Subcutaneous abdominal adipose tissue (tissue), 5 donors: ENCODE data around the gene MYO3B.

Experiments
- H3K27ac ChIP-seq: one replicate; pipeline ENCODE4 v1.7.0; 2013; ENCODE audit warnings: low read depth, mild to moderate bottlenecking, inconsistent platforms, low read length, moderate library complexity
- H3K27me3 ChIP-seq, 5 donors: one replicate each; pipeline ENCODE4 v1.7.0; 2013; ENCODE audit warnings: low read length in 5 of 5, inconsistent platforms in 1 of 5; ENCODE audit not compliant: control insufficient read depth in 5 of 5, insufficient read depth in 4 of 5
- H3K36me3 ChIP-seq, 5 donors: one replicate each; pipeline ENCODE4 v1.7.0; 2013; ENCODE audit warnings: low read length in 5 of 5; ENCODE audit not compliant: control insufficient read depth in 5 of 5, insufficient read depth in 5 of 5
- H3K4me1 ChIP-seq, 5 donors: one replicate each; pipeline ENCODE4 v1.7.0; 2013; ENCODE audit warnings: low read length in 5 of 5, mild to moderate bottlenecking in 3 of 5, moderate library complexity in 1 of 5; ENCODE audit not compliant: control insufficient read depth in 5 of 5, insufficient read depth in 5 of 5
- H3K4me3 ChIP-seq, 5 donors: one replicate each; pipeline ENCODE4 v1.7.0; 2013; ENCODE audit warnings: low read length in 5 of 5, low read depth in 1 of 5
- H3K9ac ChIP-seq, 5 donors: one replicate each; pipeline ENCODE4 v1.7.0; 2013; ENCODE audit warnings: low read length in 5 of 5, mild to moderate bottlenecking in 4 of 5, moderate library complexity in 3 of 5
- H3K9me3 ChIP-seq, 5 donors: one replicate each; pipeline ENCODE4 v1.7.0; 2013; ENCODE audit warnings: low read length in 5 of 5; ENCODE audit not compliant: control insufficient read depth in 5 of 5
- donor health status: healthy.
- donor health status: healthy.
- donor health status: healthy.
- donor health status: healthy.
- donor health status: healthy.

Gene MYO3B

GRCh38 chr2:170369228-170369627 lies 191.3 kb downstream of the MYO3B start:
- H3K27me3 ChIP-seq: peaks cover 3 to 35% (median 8%) of the 10 kb centered on the region in 5 donors
- H3K4me1 ChIP-seq: no peaks in the 10 kb centered on the region
- no peaks in the 10 kb centered on the region for H3K9me3 ChIP-seq

GRCh38 chr2:170369894-170370293 lies 191.9 kb downstream of the MYO3B start:
- H3K9ac ChIP-seq: no peak overlapping the region
- H3K9me3 ChIP-seq: no peaks in the 10 kb centered on the region
- H3K4me3 ChIP-seq: no peak overlapping the region
- H3K27me3 ChIP-seq: peaks cover 0 to 35% (median 8%) of the 10 kb centered on the region in 5 donors
- no peak overlapping the region for H3K27ac ChIP-seq
- no peaks in the 10 kb centered on the region for H3K4me1 ChIP-seq
- no peaks in the 10 kb centered on the region for H3K36me3 ChIP-seq

More at GRCh38 chr2:170369228-170369627, 191.3 kb downstream of the MYO3B start:
- no peaks in the 10 kb centered on the region for H3K36me3 ChIP-seq
- H3K4me3 ChIP-seq: no peak overlapping the region
- H3K9ac ChIP-seq: no peak overlapping the region
- H3K27ac ChIP-seq: no peak overlapping the region

- Histone ChIP-seq H3K4me1 (peaks cover 0 to 3% (median 0%) of the 10 kb centered on the region in 5 donors), H3K36me3 (no peaks in the 10 kb centered on the region), H3K9ac (no peak overlapping the region), H3K27me3 (peaks cover 0 to 28% (median 8%) of the 10 kb centered on the region in 5 donors), H3K27ac (no peak overlapping the region), H3K4me3 (no peak overlapping the region), H3K9me3 (no peaks in the 10 kb centered on the region)
Measured at GRCh38 chr2:170371231-170371998, 193.5 kb downstream of the MYO3B start.

- Histone ChIP-seq H3K4me3 (no peak overlapping the region), H3K4me1 (peaks cover 0 to 3% (median 0%) of the 10 kb centered on the region in 5 donors), H3K27ac (no peak overlapping the region), H3K36me3 (no peaks in the 10 kb centered on the region), H3K27me3 (peaks cover 0 to 10% (median 3%) of the 10 kb centered on the region in 5 donors), H3K9ac (no peak overlapping the region), H3K9me3 (no peaks in the 10 kb centered on the region)
Measured at GRCh38 chr2:170375192-170375591, 197.2 kb downstream of the MYO3B start.

- H3K36me3 ChIP-seq: no peaks in the 10 kb centered on the region
- H3K27ac ChIP-seq: no peak overlapping the region
- no peak overlapping the region for H3K4me3 ChIP-seq
- H3K4me1 ChIP-seq: peaks cover 0 to 3% (median 0%) of the 10 kb centered on the region in 5 donors
- H3K9ac ChIP-seq: no peak overlapping the region
- H3K27me3 ChIP-seq: peaks cover 0 to 8% (median 3%) of the 10 kb centered on the region in 5 donors
- no peaks in the 10 kb centered on the region for H3K9me3 ChIP-seq
Measured at GRCh38 chr2:170377500-170378207, 199.7 kb downstream of the MYO3B start.

GRCh38 chr2:170380267-170380666 lies 202.3 kb downstream of the MYO3B start:
- H3K4me3 ChIP-seq: no peak overlapping the region
- H3K9ac ChIP-seq: no peak overlapping the region
- H3K4me1 ChIP-seq: peaks cover 0 to under 1% (median 0%) of the 10 kb centered on the region in 5 donors
- no peaks in the 10 kb centered on the region for H3K9me3 ChIP-seq
- H3K27ac ChIP-seq: no peak overlapping the region
- peaks cover 0 to 3% (median 3%) of the 10 kb centered on the region in 5 donors for H3K27me3 ChIP-seq
- no peaks in the 10 kb centered on the region for H3K36me3 ChIP-seq

- H3K27me3 ChIP-seq: peaks cover 0 to 8% (median 3%) of the 10 kb centered on the region in 5 donors
- H3K4me1 ChIP-seq: no peaks in the 10 kb centered on the region
- H3K36me3 ChIP-seq: no peaks in the 10 kb centered on the region
- no peak overlapping the region for H3K4me3 ChIP-seq
- no peaks in the 10 kb centered on the region for H3K9me3 ChIP-seq
- H3K9ac ChIP-seq: no peak overlapping the region
- no peak overlapping the region for H3K27ac ChIP-seq
Measured at GRCh38 chr2:170381678-170382077, 203.7 kb downstream of the MYO3B start.

- Histone ChIP-seq H3K27ac (no peak overlapping the region), H3K27me3 (peaks cover 0 to 16% (median 9%) of the 10 kb centered on the region in 5 donors), H3K9me3 (no peaks in the 10 kb centered on the region), H3K36me3 (no peaks in the 10 kb centered on the region), H3K4me1 (no peaks in the 10 kb centered on the region), H3K9ac (no peak overlapping the region), H3K4me3 (no peak overlapping the region)
Measured at GRCh38 chr2:170386554-170386953, 208.6 kb downstream of the MYO3B start.

GRCh38 chr2:170391018-170391417 lies 213.1 kb downstream of the MYO3B start:
- Histone ChIP-seq H3K27me3 (peaks cover 1 to 14% (median 8%) of the 10 kb centered on the region in 5 donors), H3K9me3 (no peaks in the 10 kb centered on the region), H3K4me3 (no peak overlapping the region), H3K36me3 (no peaks in the 10 kb centered on the region), H3K4me1 (no peaks in the 10 kb centered on the region), H3K27ac (no peak overlapping the region), H3K9ac (no peak overlapping the region)

- no peaks in the 10 kb centered on the region for H3K9me3 ChIP-seq
- H3K27ac ChIP-seq: no peak overlapping the region
- H3K36me3 ChIP-seq: no peaks in the 10 kb centered on the region
- peaks cover 3 to 15% (median 5%) of the 10 kb centered on the region in 5 donors for H3K27me3 ChIP-seq
- H3K4me3 ChIP-seq: no peak overlapping the region
- H3K4me1 ChIP-seq: no peaks in the 10 kb centered on the region
- H3K9ac ChIP-seq: no peak overlapping the region
Measured at GRCh38 chr2:170391697-170392096, 213.8 kb downstream of the MYO3B start.
